Osteoblast (primary cell): ENCODE measurements around the gene CBLN3. TPM values are rescaled to one million over a fixed set of nuclear protein-coding genes. Genes with fewer than 3 reads are reported as not detected.
"Not testable (repeated sequence)": the region's sequence is repeated elsewhere in the genome, so short reads cannot be mapped to it uniquely, and the experiment has no call there.

Experiments used
- DNase-seq: peaks from one replicate; pipeline ENCODE4 v3.0.0; 2011; ENCODE audit warnings: low spot score, mixed read lengths; ENCODE audit not compliant: insufficient read length; ENCODE audit errors: missing footprints
- H2AFZ ChIP-seq: 2 replicates; pipeline ENCODE4 v1.6.0; 2011; ENCODE audit warnings: mild to moderate bottlenecking, low read length
- H3K27ac ChIP-seq: 2 replicates; pipeline ENCODE4 v1.5.1; 2011; ENCODE audit warnings: mild to moderate bottlenecking, low read depth, low read length, moderate library complexity
- H3K27me3 ChIP-seq: 2 replicates; pipeline ENCODE4 v1.6.0; 2012; ENCODE audit warnings: mild to moderate bottlenecking, control low read depth, inconsistent platforms, low read length, moderate library complexity; ENCODE audit not compliant: insufficient read depth
- H3K36me3 ChIP-seq: 2 replicates; pipeline ENCODE4 v1.5.1; 2011; ENCODE audit warnings: mild to moderate bottlenecking, low read length, control low read depth, moderate library complexity; ENCODE audit not compliant: insufficient read depth
- H3K4me1 ChIP-seq: 2 replicates; pipeline ENCODE4 v1.5.1; 2011; ENCODE audit warnings: mild to moderate bottlenecking, low read length, control low read depth, moderate library complexity; ENCODE audit not compliant: insufficient read depth
- H3K4me2 ChIP-seq: 2 replicates; pipeline ENCODE4 v1.6.0; 2011; ENCODE audit warnings: mild to moderate bottlenecking, low read length; ENCODE audit not compliant: insufficient read depth
- H3K4me3 ChIP-seq: fragments of 200-600 bp; sonication (generic); 3 replicates; pipeline ENCODE4 v1.5.1; 2012; ENCODE audit warnings: mild to moderate bottlenecking, low read length, inconsistent platforms; ENCODE audit not compliant: insufficient read depth
- H3K79me2 ChIP-seq: 2 replicates; pipeline ENCODE4 v1.6.0; 2012; ENCODE audit warnings: mild to moderate bottlenecking, low read length, control low read depth, inconsistent platforms; ENCODE audit not compliant: insufficient read depth
- H3K9me3 ChIP-seq: 2 replicates; pipeline ENCODE4 v1.5.1; 2011; ENCODE audit warnings: low read depth, low read length, control low read depth
- H4K20me1 ChIP-seq: 2 replicates; pipeline ENCODE4 v1.6.0; 2012; ENCODE audit warnings: mild to moderate bottlenecking, low read length, control low read depth; ENCODE audit not compliant: insufficient read depth
- total RNA-seq: library from RNA; depleted of rRNA; stranded (reverse); fragments of >200 nt; gene quantifications from 2 replicates; pipeline ENCODE4 v1.2.3, GENCODE V29; 2012
- TF ChIP-seq, protein P1 (sequence below): IDR thresholded peaks from 2 replicates; pipeline ENCODE4 v1.5.1; 2011; ENCODE audit warnings: mild to moderate bottlenecking, low read depth, low read length, moderate library complexity; ENCODE audit errors: extremely low read depth

Gene CBLN3
- total RNA-seq: 3.5 and 4.0 TPM in 2 replicates

DNA sequence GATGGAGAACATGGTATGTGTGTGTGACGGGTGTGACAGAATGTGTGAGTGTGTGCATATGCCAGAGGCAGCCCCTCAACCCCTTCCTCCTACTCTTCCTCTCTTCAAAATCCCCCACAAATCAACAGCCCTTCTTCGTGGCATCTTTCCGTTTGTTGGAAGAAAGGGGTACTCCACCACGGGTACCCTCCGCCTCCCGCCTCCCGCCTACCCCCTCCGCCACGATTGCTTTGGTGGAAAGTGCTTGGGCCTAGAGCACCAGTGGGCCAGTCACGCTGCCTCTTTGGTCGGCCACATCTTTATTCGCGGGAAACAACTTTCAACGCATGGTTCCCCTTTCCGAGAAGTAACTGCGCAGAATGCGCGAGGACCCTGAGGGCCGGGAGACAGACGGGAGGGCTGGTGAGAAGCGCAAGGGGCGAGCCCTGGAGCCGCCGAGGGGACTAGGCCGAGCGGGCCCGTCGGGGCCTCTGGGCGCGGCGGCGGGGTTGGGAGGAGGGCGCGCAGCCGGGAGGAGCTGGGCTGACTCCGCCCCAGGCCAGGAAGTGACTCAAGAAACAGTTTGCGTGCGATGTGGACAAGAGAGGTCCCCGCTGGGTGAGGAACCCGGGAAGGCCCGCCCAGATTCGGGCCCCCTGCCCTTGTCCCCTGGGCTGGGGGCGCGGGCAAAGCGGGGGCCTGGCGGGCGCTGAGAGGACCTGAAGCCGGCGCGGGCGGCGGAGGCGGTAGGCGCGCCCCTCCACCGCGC lies at the start of gene CBLN3, which contains the start of gene KHNYN:
Gene CBLN3, minus strand, starts transcription at position 274 of the 748 bp plus-strand sequence. CDS start 614 bp downstream, outside the sequence.
Gene KHNYN, plus strand, starts transcription at position 560 of the 748 bp plus-strand sequence. CDS start 777 bp downstream, outside the sequence.
- Histone ChIP-seq H3K36me3 (peaks cover 24% of the 10 kb centered on the region), H4K20me1 (peaks cover 21% of the 10 kb centered on the region), H3K4me1 (peaks cover 45% of the 10 kb centered on the region), H3K4me2 (peak within 1 kb of the TSS; percentile 93), H3K27ac (peak within 1 kb of the TSS; percentile 95), H2AFZ (peak within 1 kb of the TSS; percentile 84), H3K4me3 (peak within 1 kb of the TSS; percentile 87), H3K79me2 (peaks cover 33% of the 10 kb centered on the region), H3K9me3 (no peaks in the 10 kb centered on the region), H3K27me3 (no peaks in the 10 kb centered on the region)
- TF ChIP-seq, protein P1, sequence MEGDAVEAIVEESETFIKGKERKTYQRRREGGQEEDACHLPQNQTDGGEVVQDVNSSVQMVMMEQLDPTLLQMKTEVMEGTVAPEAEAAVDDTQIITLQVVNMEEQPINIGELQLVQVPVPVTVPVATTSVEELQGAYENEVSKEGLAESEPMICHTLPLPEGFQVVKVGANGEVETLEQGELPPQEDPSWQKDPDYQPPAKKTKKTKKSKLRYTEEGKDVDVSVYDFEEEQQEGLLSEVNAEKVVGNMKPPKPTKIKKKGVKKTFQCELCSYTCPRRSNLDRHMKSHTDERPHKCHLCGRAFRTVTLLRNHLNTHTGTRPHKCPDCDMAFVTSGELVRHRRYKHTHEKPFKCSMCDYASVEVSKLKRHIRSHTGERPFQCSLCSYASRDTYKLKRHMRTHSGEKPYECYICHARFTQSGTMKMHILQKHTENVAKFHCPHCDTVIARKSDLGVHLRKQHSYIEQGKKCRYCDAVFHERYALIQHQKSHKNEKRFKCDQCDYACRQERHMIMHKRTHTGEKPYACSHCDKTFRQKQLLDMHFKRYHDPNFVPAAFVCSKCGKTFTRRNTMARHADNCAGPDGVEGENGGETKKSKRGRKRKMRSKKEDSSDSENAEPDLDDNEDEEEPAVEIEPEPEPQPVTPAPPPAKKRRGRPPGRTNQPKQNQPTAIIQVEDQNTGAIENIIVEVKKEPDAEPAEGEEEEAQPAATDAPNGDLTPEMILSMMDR: no peak
- DNase-seq: peak; percentile 99

DNA sequence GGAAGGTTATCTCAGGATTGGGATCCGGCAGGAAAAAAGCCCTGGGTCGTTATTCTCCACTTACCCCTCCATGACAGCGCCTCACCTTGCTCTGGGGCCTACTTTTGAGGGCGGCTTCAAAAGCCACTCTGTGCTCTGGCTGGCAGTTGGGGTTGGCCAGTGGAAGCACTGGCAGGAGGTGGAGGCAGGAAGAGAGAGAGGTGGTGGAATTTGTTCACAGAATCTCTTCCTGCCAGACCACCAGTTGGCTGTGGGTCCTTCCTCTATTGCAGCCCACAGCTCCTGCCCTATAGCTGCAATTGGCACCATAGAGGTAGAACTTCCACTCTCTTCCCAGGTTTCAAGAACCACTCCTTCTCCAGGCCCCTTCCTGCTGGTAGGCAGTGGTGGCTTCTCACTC lies 45.8 kb upstream of the CBLN3 start:
- no peaks in the 10 kb centered on the region for H4K20me1 ChIP-seq
- H3K4me2 ChIP-seq: no peak overlapping the region
- H3K4me3 ChIP-seq: no peak overlapping the region
- no peaks in the 10 kb centered on the region for H3K36me3 ChIP-seq
- no peak for DNase-seq
- TF ChIP-seq, protein P1: no peak
- no peak overlapping the region for H3K27ac ChIP-seq
- no peaks in the 10 kb centered on the region for H3K4me1 ChIP-seq
- H2AFZ ChIP-seq: no peak overlapping the region
- H3K9me3 ChIP-seq: no peaks in the 10 kb centered on the region
- no peaks in the 10 kb centered on the region for H3K79me2 ChIP-seq
- no peaks in the 10 kb centered on the region for H3K27me3 ChIP-seq

DNA sequence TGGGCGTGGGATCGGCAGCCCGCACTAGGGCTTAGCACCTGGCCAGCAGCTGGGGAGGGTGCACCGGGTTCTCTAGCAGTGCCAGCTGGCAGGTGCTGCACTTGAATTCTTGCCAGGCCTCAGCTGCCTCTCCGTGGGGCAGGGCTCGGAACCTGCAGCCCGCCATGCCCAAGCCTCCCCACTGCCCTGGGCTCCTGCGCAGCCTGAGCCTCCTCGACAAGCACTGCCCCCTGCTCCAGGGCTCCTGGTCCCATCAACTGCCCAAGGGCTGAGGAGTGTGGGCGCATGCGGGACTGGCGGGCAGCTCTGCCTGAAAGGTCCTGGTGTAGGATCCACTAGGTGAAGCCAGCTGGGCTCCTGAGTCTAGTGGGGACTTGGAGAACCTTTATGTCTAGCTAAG lies 43.7 kb upstream of the CBLN3 start:
- no peak overlapping the region for H3K4me3 ChIP-seq
- no peaks in the 10 kb centered on the region for H3K36me3 ChIP-seq
- no peaks in the 10 kb centered on the region for H3K79me2 ChIP-seq
- no peak overlapping the region for H3K27ac ChIP-seq
- no peaks in the 10 kb centered on the region for H4K20me1 ChIP-seq
- TF ChIP-seq, protein P1: no peak
- no peak overlapping the region for H3K4me2 ChIP-seq
- no peak for DNase-seq
- H3K4me1 ChIP-seq: no peaks in the 10 kb centered on the region
- H2AFZ ChIP-seq: no peak overlapping the region
- H3K27me3 ChIP-seq: no peaks in the 10 kb centered on the region
- no peaks in the 10 kb centered on the region for H3K9me3 ChIP-seq

DNA sequence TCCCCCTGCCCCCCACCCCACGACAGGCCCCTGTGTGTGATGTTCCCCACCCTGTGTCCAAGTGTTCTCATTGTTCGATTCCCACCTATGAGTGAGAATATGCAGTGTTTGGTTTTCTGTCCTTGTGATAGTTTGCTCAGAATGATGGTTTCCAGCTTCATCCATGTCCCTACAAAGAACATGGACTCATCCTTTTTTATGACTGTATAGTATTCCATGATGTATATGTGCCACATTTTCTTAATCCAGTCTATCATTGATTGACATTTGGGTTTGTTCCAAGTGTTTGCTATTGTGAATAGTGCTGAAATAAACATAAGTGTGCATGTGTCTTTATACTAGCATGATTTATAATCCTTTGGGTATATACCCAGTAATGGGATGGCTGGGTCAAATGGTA lies 41.0 kb upstream of the CBLN3 start:
- H3K4me3 ChIP-seq: not testable (repeated sequence)

More for the DNA sequence above, 41.0 kb upstream of the CBLN3 start:
- DNase-seq, H3K27ac ChIP-seq, H3K79me2 ChIP-seq, H3K4me1 ChIP-seq, H3K9me3 ChIP-seq, H4K20me1 ChIP-seq, H3K27me3 ChIP-seq, H3K4me2 ChIP-seq, H3K36me3 ChIP-seq, H2AFZ ChIP-seq: not testable (repeated sequence)
